Mucosa of descending colon (tissue), 3 donors: ENCODE results near the gene SLC7A6OS. TPM values are rescaled to one million over a fixed set of nuclear protein-coding genes. Genes with fewer than 3 reads are reported as not detected.

ENCODE experiments used
- ATAC-seq: fragments of 200-7000 bp; cut with Tn5 transposase; one replicate; pipeline ENCODE4 v1.9.1; 2020; ENCODE audit warnings: mild to moderate bottlenecking, moderate library complexity
- DNase-seq, 3 donors: peaks; one replicate each; pipeline ENCODE4 v3.0.0-alpha.2; 2020
- H3K36me3 ChIP-seq: fragments of 200-600 bp; one replicate; pipeline ENCODE4 v1.8.0; 2021; ENCODE audit warnings: low read depth, mild to moderate bottlenecking
- H3K4me1 ChIP-seq: fragments of 200-600 bp; one replicate; pipeline ENCODE4 v1.8.0; 2021; ENCODE audit warnings: low read depth, mild to moderate bottlenecking
- H3K4me3 ChIP-seq: fragments of 200-600 bp; one replicate; pipeline ENCODE4 v1.8.0; 2021; ENCODE audit warnings: mild to moderate bottlenecking
- H3K9me3 ChIP-seq: fragments of 200-600 bp; one replicate; pipeline ENCODE4 v1.8.0; 2021; ENCODE audit warnings: mild to moderate bottlenecking
- intact Hi-C, 2 donors: fragments of 100-400 bp; cut with DNase I in 1 of 2; cut with micrococcal nuclease in 1 of 2; formaldehyde crosslinking; loops; one replicate each; pipeline versions ENCODE4 v1.11.0 to v1.11.1; 2022; cut with DNase I, micrococcal nuclease
- total RNA-seq, 3 donors: library from RNA; stranded (reverse); fragmentation: NEBNext Ultra II Directional in 2 of 3; extraction: Animal tissue kit (Norgen Biotek cat#: 25700) in 2 of 3; gene quantifications; one replicate each; pipeline versions ENCODE4 v1.2.1 to v1.2.4, GENCODE V29; 2021 to 2023
- TF ChIP-seq, protein P1 (sequence below): fragments of 200-600 bp; IDR thresholded peaks from one replicate; pipeline ENCODE4 v1.8.0; 2022; ENCODE audit warnings: antibody characterized with exemption, mild to moderate bottlenecking
- donor health status: DM: no; HTN: no; CAD: no; lungs with moderate emphysema.
- donor health status: DM: no; HTN: no; CAD: no.
- donor health status: DM: no; HTN: yes; CAD: no.

The SLC7A6OS gene
- total RNA-seq, 3 donors from 2014 or later, result 16.2 to 22.0 (median 18.4) TPM

DNA sequence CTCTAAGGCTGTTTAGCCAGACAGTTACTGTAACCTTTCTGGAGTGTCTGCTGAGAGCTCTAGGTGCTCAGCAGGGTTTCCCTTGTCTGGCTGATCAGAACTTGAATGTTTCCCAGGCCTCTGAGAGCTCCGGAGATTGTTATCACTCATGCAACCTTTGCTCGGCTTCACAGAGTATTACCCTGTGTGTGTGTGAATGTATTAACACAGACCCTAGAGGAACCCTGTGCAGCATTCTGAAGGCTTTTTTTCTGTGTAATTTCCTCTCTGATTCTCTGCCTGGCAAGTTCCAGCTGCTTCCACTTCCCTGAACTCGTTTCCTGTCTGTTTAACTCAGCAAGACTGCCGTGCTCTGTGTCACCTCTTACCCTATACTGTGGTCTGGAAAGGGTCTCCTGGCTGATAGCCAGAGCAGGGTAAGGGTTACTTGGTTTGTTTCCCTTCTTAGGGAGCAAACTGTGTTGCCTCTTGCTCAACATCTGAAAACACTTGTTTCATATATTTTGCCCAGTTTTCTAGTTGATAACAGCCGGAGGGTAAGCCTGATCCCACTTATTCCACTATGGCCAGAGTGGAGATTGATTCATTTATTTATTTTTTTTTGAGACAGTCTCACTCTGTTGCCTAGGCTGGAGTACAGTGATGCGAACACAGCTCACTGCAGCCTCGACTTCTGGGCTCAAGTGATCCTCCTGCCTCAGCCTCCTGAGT lies 21.8 kb upstream of the SLC7A6OS start:
- intact Hi-C loops, result no loop called here
- no peak overlapping the region for H3K4me3 ChIP-seq
- H3K36me3 ChIP-seq, result no peaks in the 10 kb centered on the region
- DNase-seq, result peak in 1 of 3 donors; percentile 46
- ATAC-seq, result peak; percentile 20
- no peaks in the 10 kb centered on the region for H3K4me1 ChIP-seq
- no peaks in the 10 kb centered on the region for H3K9me3 ChIP-seq
- TF ChIP-seq, protein P1, sequence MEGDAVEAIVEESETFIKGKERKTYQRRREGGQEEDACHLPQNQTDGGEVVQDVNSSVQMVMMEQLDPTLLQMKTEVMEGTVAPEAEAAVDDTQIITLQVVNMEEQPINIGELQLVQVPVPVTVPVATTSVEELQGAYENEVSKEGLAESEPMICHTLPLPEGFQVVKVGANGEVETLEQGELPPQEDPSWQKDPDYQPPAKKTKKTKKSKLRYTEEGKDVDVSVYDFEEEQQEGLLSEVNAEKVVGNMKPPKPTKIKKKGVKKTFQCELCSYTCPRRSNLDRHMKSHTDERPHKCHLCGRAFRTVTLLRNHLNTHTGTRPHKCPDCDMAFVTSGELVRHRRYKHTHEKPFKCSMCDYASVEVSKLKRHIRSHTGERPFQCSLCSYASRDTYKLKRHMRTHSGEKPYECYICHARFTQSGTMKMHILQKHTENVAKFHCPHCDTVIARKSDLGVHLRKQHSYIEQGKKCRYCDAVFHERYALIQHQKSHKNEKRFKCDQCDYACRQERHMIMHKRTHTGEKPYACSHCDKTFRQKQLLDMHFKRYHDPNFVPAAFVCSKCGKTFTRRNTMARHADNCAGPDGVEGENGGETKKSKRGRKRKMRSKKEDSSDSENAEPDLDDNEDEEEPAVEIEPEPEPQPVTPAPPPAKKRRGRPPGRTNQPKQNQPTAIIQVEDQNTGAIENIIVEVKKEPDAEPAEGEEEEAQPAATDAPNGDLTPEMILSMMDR, result no peak

DNA sequence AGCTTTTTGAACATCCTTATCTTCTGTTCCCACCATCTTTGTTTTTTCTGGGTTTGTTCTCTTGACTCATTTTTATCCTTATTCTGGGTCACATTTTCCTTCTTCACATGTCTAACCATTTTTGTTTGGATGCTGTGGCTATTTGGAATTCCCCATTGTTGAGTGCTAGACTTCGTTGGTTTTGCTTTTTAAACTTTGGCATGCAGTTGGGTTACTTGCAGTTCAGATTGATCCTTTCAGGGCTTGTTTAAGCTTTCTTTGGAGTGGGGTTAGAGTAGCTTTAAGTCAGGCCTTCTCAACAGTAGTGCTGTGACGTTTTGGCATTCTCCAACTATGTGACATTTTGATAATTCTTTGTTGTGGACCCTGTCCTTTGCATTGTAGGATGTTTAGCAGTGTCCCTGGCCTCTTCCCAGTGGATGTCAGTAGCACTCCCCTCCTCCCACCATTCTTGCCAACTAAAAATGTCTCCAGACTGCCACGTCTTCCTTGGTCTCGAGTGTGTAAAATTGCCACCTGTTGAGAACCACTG lies 21.2 kb upstream of the SLC7A6OS start:
- DNase-seq (no peak), ATAC-seq (no peak)
- Histone ChIP-seq H3K36me3 (no peaks in the 10 kb centered on the region), H3K4me1 (no peaks in the 10 kb centered on the region), H3K4me3 (no peak overlapping the region), H3K9me3 (no peaks in the 10 kb centered on the region)
- TF ChIP-seq, protein P1, result no peak
- intact Hi-C loops, result no loop called here

DNA sequence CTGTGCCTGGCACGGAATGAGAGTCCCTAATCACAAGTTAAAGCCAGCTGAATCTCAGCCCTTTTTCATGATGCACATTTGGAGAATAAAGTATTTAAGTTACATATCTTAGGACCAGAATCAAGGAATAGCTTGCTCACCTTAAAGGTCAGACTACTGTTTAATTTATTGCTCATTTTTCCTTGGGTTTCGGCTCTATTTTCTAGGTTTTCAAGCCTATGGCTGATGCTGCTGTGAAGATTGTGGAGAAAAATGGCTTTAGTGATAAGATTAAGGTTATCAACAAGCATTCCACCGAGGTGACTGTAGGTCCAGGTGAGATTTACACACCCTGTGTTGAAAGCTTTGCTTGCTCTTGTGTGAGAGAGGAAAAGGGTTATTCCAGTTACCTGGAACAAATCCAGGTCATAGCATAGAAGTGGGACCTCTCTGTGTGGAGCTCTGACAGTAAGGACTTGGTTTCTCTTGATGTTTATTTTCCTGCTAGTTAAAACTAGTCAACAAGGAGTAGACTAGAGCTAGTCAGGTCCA lies 18.2 kb upstream of the SLC7A6OS start:
- TF ChIP-seq, protein P1, result no peak
- ATAC-seq, result no peak
- Histone ChIP-seq H3K4me1 (no peaks in the 10 kb centered on the region), H3K9me3 (no peaks in the 10 kb centered on the region), H3K4me3 (no peak overlapping the region), H3K36me3 (no peaks in the 10 kb centered on the region)
- DNase-seq, result no peak
- intact Hi-C loops, result loop anchor here (2.0 to 5.0 kb wide), 3 partner anchors 67 to 87 kb away; partner anchors contain the start of gene SLC7A6 (in 1 of the 2)

DNA sequence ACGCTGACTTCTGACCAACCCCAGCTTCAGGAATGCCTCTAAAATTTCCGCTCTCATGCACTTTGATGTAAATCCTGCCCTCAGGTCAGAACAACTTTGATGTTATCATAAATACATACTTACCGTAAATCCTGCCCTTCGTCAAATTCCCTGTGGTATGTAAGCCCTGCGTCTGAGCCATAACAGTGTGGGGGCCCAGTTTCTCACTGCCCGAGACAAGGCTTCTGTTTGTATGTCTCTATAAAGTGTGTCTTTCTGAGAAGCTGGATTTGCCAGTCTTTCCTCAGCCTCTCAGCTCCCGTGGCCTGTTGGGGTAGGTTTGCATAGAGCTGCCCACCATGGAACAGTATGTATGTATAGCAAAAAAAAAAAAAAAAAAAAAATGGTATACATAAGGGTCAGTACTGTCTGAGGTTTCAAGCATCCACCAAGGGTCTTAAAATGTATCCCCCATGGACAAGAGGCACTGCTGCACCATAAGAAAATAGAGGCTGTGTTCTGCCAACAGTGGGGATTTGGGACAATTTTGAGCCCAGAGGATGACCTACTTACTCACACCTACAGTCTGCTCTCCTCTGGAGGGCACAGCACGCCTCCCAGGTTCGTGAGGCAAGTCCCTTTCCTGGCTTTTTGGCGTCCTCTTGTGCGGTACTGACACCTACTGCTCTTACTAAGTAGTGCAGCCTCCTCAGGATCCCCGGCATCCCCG lies 17.6 kb upstream of the SLC7A6OS start:
- H3K4me3 ChIP-seq, result no peak overlapping the region
- peak; percentile 67 to 87 (median 78) for DNase-seq
- peak; percentile 99 for ATAC-seq
- intact Hi-C loops, result loop anchor here (2.0 to 5.0 kb wide), 3 partner anchors 66 to 86 kb away; partner anchors contain the start of gene SLC7A6 (in 1 of the 2)
- TF ChIP-seq, protein P1, result peak; percentile 77
- no peaks in the 10 kb centered on the region for H3K4me1 ChIP-seq
- no peaks in the 10 kb centered on the region for H3K36me3 ChIP-seq
- H3K9me3 ChIP-seq, result no peaks in the 10 kb centered on the region

DNA sequence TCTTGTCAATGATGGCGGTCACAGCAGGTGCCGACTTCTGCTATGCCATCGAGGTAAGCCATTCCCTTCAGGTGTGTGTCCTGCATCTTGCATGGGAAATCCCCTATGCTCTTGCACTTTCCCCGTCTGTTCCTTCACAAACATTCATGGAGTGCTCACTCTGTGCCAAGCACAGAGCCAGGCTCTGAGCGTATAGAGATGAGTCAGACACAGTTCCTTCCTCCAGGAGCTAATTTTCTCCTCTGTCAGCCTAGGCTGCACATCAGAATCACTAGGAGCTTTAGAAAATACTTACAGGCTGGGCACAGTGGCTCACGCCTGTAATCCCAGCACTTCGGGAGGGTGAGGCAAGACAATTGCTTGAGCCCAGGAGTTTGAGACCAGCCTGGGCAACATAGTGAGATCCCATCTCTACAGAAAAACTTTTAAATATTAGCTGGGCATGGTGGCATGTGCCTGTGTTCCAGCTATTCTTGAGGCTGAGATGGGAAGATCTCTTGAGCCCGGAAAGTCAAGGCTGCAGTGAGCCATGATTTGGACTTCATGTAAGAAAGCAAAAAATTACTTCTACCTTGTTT lies 14.1 kb upstream of the SLC7A6OS start:
- ATAC-seq, result no peak

More for the DNA sequence above, 14.1 kb upstream of the SLC7A6OS start:
- TF ChIP-seq, protein P1, result no peak
- Histone ChIP-seq H3K4me3 (no peak overlapping the region), H3K36me3 (no peaks in the 10 kb centered on the region), H3K4me1 (no peaks in the 10 kb centered on the region), H3K9me3 (no peaks in the 10 kb centered on the region)
- intact Hi-C loops, result loop anchor here in 1 of 2 donors (5.0 kb wide), 2 partner anchors 63 to 83 kb away; partner anchors contain the start of gene SLC7A6
- DNase-seq, result no peak
